Nephron (organoid): ENCODE results near the gene FHOD3.
A peak's percentile ranks its signal among the peaks of the same experiment; 100 is the strongest.

Experiments
- H3K27ac Mint-ChIP-seq, 3 experiments: 2 replicates each; pipeline ENCODE4 v1.8.0; 2020; ENCODE audit warnings: mixed read lengths in 3 of 3, mild to moderate bottlenecking in 2 of 3, moderate library complexity in 1 of 3
- H3K27me3 Mint-ChIP-seq: 2 replicates; pipeline ENCODE4 v1.8.0; 2021; ENCODE audit warnings: low read depth, mild to moderate bottlenecking, moderate library complexity, mixed read lengths
- H3K36me3 Mint-ChIP-seq: 2 replicates; pipeline ENCODE4 v1.8.0; 2020; ENCODE audit warnings: low read depth, mixed read lengths
- H3K4me1 Mint-ChIP-seq: 2 replicates; pipeline ENCODE4 v1.8.0; 2020; ENCODE audit warnings: mixed read lengths
- H3K4me3 Mint-ChIP-seq, 3 experiments: 2 replicates each; pipeline ENCODE4 v1.8.0; 2020; ENCODE audit warnings: mild to moderate bottlenecking in 3 of 3, mixed read lengths in 3 of 3, moderate library complexity in 2 of 3
- H3K9me3 Mint-ChIP-seq: 2 replicates; pipeline ENCODE4 v1.8.0; 2020; ENCODE audit warnings: mixed read lengths
- TF ChIP-seq, protein P1 (sequence below), 3 experiments: fragments of 200-600 bp; sonication (generic); IDR thresholded peaks; one replicate each; pipeline ENCODE4 v1.5.0; 2021; ENCODE audit warnings: antibody characterized with exemption in 3 of 3; ENCODE audit not compliant: unreplicated experiment in 3 of 3

The FHOD3 gene

GRCh38 chr18:36406805-36407204 is 109.3 kb downstream of the FHOD3 start:
- no peaks in the 10 kb centered on the region for H3K9me3 Mint-ChIP-seq
- no peak overlapping the region for H3K27ac Mint-ChIP-seq
- no peak overlapping the region for H3K4me3 Mint-ChIP-seq
- TF ChIP-seq, protein P1, sequence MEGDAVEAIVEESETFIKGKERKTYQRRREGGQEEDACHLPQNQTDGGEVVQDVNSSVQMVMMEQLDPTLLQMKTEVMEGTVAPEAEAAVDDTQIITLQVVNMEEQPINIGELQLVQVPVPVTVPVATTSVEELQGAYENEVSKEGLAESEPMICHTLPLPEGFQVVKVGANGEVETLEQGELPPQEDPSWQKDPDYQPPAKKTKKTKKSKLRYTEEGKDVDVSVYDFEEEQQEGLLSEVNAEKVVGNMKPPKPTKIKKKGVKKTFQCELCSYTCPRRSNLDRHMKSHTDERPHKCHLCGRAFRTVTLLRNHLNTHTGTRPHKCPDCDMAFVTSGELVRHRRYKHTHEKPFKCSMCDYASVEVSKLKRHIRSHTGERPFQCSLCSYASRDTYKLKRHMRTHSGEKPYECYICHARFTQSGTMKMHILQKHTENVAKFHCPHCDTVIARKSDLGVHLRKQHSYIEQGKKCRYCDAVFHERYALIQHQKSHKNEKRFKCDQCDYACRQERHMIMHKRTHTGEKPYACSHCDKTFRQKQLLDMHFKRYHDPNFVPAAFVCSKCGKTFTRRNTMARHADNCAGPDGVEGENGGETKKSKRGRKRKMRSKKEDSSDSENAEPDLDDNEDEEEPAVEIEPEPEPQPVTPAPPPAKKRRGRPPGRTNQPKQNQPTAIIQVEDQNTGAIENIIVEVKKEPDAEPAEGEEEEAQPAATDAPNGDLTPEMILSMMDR (IDR thresholded peaks at IDR 0.05; ENCODE audit: unreplicated experiment in 3 of 3), result no peak
- H3K27me3 Mint-ChIP-seq, result peaks cover 7% of the 10 kb centered on the region
- H3K4me1 Mint-ChIP-seq, result peaks cover 8% of the 10 kb centered on the region
- peaks cover 5% of the 10 kb centered on the region for H3K36me3 Mint-ChIP-seq

- H3K4me3 Mint-ChIP-seq, result no peak overlapping the region
- TF ChIP-seq, protein P1 (IDR thresholded peaks at IDR 0.05; ENCODE audit: unreplicated experiment in 3 of 3), result no peak
- peaks cover 7% of the 10 kb centered on the region for H3K27me3 Mint-ChIP-seq
- peaks cover 11% of the 10 kb centered on the region for H3K4me1 Mint-ChIP-seq
- H3K27ac Mint-ChIP-seq, result no peak overlapping the region
- H3K36me3 Mint-ChIP-seq, result peaks cover 7% of the 10 kb centered on the region
- no peaks in the 10 kb centered on the region for H3K9me3 Mint-ChIP-seq
These were observed 111.1 kb downstream of the FHOD3 start for GRCh38 chr18:36408606-36409005.

GRCh38 chr18:36409779-36410178 is 112.3 kb downstream of the FHOD3 start:
- TF ChIP-seq, protein P1 (IDR thresholded peaks at IDR 0.05; ENCODE audit: unreplicated experiment in 3 of 3), result no peak
- Mint-ChIP-seq H3K27me3 (peaks cover 7% of the 10 kb centered on the region), H3K4me3 (no peak overlapping the region), H3K27ac (no peak overlapping the region), H3K4me1 (peaks cover 19% of the 10 kb centered on the region), H3K36me3 (peaks cover 7% of the 10 kb centered on the region), H3K9me3 (no peaks in the 10 kb centered on the region)

GRCh38 chr18:36410346-36410745 is 112.8 kb downstream of the FHOD3 start:
- Mint-ChIP-seq H3K36me3 (peaks cover 7% of the 10 kb centered on the region), H3K9me3 (no peaks in the 10 kb centered on the region), H3K27me3 (peaks cover 7% of the 10 kb centered on the region), H3K4me3 (no peak overlapping the region), H3K4me1 (peaks cover 24% of the 10 kb centered on the region), H3K27ac (no peak overlapping the region)
- TF ChIP-seq, protein P1 (IDR thresholded peaks at IDR 0.05; ENCODE audit: unreplicated experiment in 3 of 3), result no peak

DNA sequence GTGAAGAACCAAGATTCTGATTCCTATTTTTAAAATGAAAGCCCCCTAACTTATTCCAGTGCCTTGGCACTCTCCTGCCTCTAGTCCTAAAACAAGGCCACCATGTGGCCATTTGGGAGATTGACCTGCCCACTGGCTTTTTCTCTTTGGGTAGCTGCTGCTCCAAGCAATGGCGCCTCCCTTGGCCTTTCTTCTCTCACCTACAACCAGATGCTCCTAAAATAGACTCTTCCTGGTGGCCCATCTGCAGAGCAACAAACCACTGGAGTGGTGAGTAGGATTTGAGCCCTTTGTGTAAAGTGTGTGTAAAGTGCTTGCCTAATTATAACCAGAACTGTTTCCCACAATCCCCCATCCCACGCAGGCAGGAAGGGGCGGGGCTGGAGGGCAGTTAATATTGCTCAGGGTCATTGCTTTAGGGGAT is 114.2 kb downstream of the FHOD3 start:
- H3K9me3 Mint-ChIP-seq, result no peaks in the 10 kb centered on the region
- peak overlapping the region in 1 of 3 experiments; percentile 52 for H3K27ac Mint-ChIP-seq
- H3K4me1 Mint-ChIP-seq, result peaks cover 33% of the 10 kb centered on the region
- no peak overlapping the region for H3K4me3 Mint-ChIP-seq
- TF ChIP-seq, protein P1 (IDR thresholded peaks at IDR 0.05; ENCODE audit: unreplicated experiment in 3 of 3), result peak in 1 of 3 experiments; percentile 29
- H3K27me3 Mint-ChIP-seq, result peaks cover 7% of the 10 kb centered on the region
- peaks cover 7% of the 10 kb centered on the region for H3K36me3 Mint-ChIP-seq

DNA sequence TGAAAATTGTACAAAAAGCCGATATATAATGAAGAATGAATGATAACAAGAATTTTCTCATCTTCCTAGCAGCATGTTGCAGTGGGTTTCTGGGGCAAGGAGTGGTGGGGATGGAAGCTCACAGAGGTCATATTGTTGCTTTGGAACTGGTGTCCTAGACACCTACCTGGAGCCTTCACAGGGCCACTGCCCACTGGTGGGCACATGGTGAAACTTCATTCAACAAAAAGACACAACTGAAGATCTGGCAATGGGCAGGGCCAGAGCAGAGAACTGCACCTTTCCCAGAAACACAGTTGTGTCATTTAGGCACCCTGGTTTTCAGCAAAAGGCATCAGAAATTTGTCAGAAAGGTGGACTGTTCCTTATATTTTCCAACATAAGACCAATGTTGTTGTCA is 115.3 kb downstream of the FHOD3 start:
- Mint-ChIP-seq H3K27me3 (peaks cover 7% of the 10 kb centered on the region), H3K27ac (no peak overlapping the region)

More for the DNA sequence above, 115.3 kb downstream of the FHOD3 start:
- H3K4me3 Mint-ChIP-seq, result no peak overlapping the region
- peaks cover 38% of the 10 kb centered on the region for H3K4me1 Mint-ChIP-seq
- TF ChIP-seq, protein P1 (IDR thresholded peaks at IDR 0.05; ENCODE audit: unreplicated experiment in 3 of 3), result peak in 1 of 3 experiments; percentile 21
- H3K36me3 Mint-ChIP-seq, result peaks cover 7% of the 10 kb centered on the region
- no peaks in the 10 kb centered on the region for H3K9me3 Mint-ChIP-seq
